Upper lobe of left lung (tissue), 4 donors: Measurements from ENCODE around the gene SHQ1.

Experiments used
- EP300 ChIP-seq, 4 donors: sonication (generic); formaldehyde crosslinking; IDR thresholded peaks; one replicate each; pipeline ENCODE4 v1.5.1; 2017; ENCODE audit warnings: antibody characterized with exemption in 4 of 4, control low read depth in 2 of 4
- POLR2A ChIP-seq, 4 donors: fragments of 450-650 bp; IDR thresholded peaks; one replicate each; pipeline ENCODE4 v1.5.1; 2016 to 2017; ENCODE audit warnings: antibody characterized with exemption in 4 of 4, mild to moderate bottlenecking in 2 of 4
- POLR2AphosphoS5 ChIP-seq, 2 donors: sonication (generic); formaldehyde crosslinking; IDR thresholded peaks; one replicate each; pipeline ENCODE4 v1.5.1; 2017; ENCODE audit warnings: antibody characterized with exemption in 2 of 2
- TF ChIP-seq, protein P1 (sequence below), 6 experiments: fragments of 450-650 bp in 4 of 6; fragments of 200-600 bp in 2 of 6; sonication (generic) in 2 of 6; IDR thresholded peaks; one replicate each; pipeline ENCODE4 v1.5.1; 2016 to 2019; ENCODE audit warnings: antibody characterized with exemption in 6 of 6

DNA sequence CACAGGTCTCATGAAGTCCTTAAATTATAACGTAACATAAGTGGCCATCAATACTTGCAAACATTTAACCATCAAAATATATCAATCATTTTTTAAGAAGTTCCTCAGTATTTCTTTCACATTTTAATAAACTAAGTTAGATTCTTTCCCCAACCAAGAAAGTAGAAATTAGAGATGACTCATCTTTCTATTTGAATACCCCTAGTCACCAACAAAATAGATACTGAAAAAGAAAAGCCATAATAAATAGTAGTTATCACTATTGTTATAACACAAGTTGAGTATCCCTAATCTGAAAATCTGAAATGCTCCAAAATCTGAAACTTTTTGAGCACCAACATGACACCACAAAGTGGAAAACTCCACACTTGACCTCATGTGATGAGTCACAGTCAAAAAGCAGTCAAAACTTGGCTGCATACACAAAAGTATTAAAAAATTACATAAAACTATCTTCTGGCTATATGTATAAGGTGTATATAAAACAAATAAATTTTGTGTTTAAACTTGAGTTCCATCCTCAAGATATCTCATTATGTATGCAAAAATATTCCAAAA, 3.7 kb downstream of the SHQ1 start:
- TF ChIP-seq, protein P1, sequence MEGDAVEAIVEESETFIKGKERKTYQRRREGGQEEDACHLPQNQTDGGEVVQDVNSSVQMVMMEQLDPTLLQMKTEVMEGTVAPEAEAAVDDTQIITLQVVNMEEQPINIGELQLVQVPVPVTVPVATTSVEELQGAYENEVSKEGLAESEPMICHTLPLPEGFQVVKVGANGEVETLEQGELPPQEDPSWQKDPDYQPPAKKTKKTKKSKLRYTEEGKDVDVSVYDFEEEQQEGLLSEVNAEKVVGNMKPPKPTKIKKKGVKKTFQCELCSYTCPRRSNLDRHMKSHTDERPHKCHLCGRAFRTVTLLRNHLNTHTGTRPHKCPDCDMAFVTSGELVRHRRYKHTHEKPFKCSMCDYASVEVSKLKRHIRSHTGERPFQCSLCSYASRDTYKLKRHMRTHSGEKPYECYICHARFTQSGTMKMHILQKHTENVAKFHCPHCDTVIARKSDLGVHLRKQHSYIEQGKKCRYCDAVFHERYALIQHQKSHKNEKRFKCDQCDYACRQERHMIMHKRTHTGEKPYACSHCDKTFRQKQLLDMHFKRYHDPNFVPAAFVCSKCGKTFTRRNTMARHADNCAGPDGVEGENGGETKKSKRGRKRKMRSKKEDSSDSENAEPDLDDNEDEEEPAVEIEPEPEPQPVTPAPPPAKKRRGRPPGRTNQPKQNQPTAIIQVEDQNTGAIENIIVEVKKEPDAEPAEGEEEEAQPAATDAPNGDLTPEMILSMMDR (IDR thresholded peaks at IDR 0.05) = no peak
- TF ChIP-seq EP300 (IDR thresholded peaks at IDR 0.05) (no peak), POLR2AphosphoS5 (IDR thresholded peaks at IDR 0.05) (no peak), POLR2A (IDR thresholded peaks at IDR 0.05) (no peak)
